ENCODE data around the gene PMEPA1. TPM values are rescaled to one million over a fixed set of nuclear protein-coding genes. Genes with fewer than 3 reads are reported as not detected.

Gene PMEPA1
- total and polyA plus RNA-seq, 10 of the 15 experiments (the other 5 are each of a cell fraction or from before 2014, with no cell fraction given), result 0.02 to 0.10 (median 0.04) TPM; not detected in 3

GRCh38 chr20:57617079-57617795 lies 92.6 kb downstream of the PMEPA1 start:
- Histone ChIP-seq H3K27ac (ENCODE audit: control insufficient read depth, insufficient read depth) (no peak overlapping the region), H3K9ac (ENCODE audit: control insufficient read depth, insufficient read depth, low read length) (no peak overlapping the region), H3K4me1 (ENCODE audit: control insufficient read depth, insufficient read depth, low read length) (peaks cover 42% of the 10 kb centered on the region), H3K9me3 (replicated peaks; ENCODE audit: control insufficient read depth, insufficient read depth, low read length) (no peaks in the 10 kb centered on the region), H3K79me2 (ENCODE audit: control insufficient read depth, insufficient read depth, low read length) (no peaks in the 10 kb centered on the region), H4K20me1 (ENCODE audit: control insufficient read depth, insufficient read depth) (no peaks in the 10 kb centered on the region), H3K36me3 (ENCODE audit: control insufficient read depth in 2 of 2, insufficient read depth in 2 of 2, low read length in 1 of 2) (no peaks in the 10 kb centered on the region; a peak in 1 of 4 replicates), H3K4me2 (ENCODE audit: control insufficient read depth, insufficient read depth) (no peak overlapping the region), H3K4me3 (no peak overlapping the region), H2AFZ (ENCODE audit: control insufficient read depth, low read depth, low read length) (no peak overlapping the region), H3K27me3 (replicated peaks in 1 of 2; ENCODE audit: control insufficient read depth in 2 of 2, insufficient read depth in 2 of 2, low read length in 1 of 2) (peaks cover 0 to 2% of the 10 kb centered on the region in 2 experiments; a peak in 1 of 4 replicates)
- in situ Hi-C loops (cut with MboI) (loop anchor here (10.0 kb wide), 2 partner anchors 778 to 838 kb away; no protein-coding TSS in a partner anchor), intact Hi-C loops (cut with micrococcal nuclease; ENCODE audit: unreplicated experiment) (loop anchor here (5.0 kb wide), 1 partner anchor 220 kb away; no protein-coding TSS in a partner anchor)
- 95% methylated on average over 6 of the region's 6 CpGs for WGBS (ENCODE audit: insufficient coverage, insufficient replicate concordance, low lambda C conversion rate, missing lambda C conversion rate)
- POLR2A ChIA-PET, result interaction anchor here (0.6 to 2.0 kb wide), 2 partner anchors 11 to 800 kb away, joined by 4 read pairs; no protein-coding TSS in a partner anchor
- RAD21 ChIA-PET (ENCODE audit: unreplicated experiment), result interaction anchor here (0.9 to 1.3 kb wide), 3 partner anchors 11 to 21 kb away, joined by 3 to 5 read pairs (median 3); no protein-coding TSS in a partner anchor
- ATAC-seq, result no peak
- no peak for FAIRE-seq
- CTCF ChIA-PET, result interaction anchor here (0.6 to 5.9 kb wide), 7 partner anchors 11 to 1290 kb away, joined by 3 to 32 read pairs (median 3); no protein-coding TSS in a partner anchor
- DNase-seq (ENCODE audit: low read depth, low spot score), result no peak
- SMC1A ChIA-PET (ENCODE audit: uncharacterized antibody, unreplicated experiment), result interaction anchor here (0.7 to 1.3 kb wide), 5 partner anchors 11 to 508 kb away, joined by 3 read pairs; no protein-coding TSS in a partner anchor
- no peak for TF ChIP-seq CBFB (IDR thresholded peaks at IDR 0.05; ENCODE audit: low read depth)
- no peak for TF ChIP-seq IKZF2 (IDR thresholded peaks at IDR 0.05)
- TF ChIP-seq ZNF24 (IDR thresholded peaks at IDR 0.05), result peak; percentile 82
- no TSS peak for BruUV-seq (replicated peaks)

- Histone ChIP-seq H3K4me2 (ENCODE audit: control insufficient read depth, insufficient read depth) (no peak overlapping the region), H3K27me3 (replicated peaks in 1 of 2; ENCODE audit: control insufficient read depth in 2 of 2, insufficient read depth in 2 of 2, low read length in 1 of 2) (peaks cover 0 to 2% of the 10 kb centered on the region in 2 experiments; a peak in 1 of 4 replicates), H2AFZ (ENCODE audit: control insufficient read depth, low read depth, low read length) (no peak overlapping the region), H3K4me3 (no peak overlapping the region), H4K20me1 (ENCODE audit: control insufficient read depth, insufficient read depth) (no peaks in the 10 kb centered on the region), H3K9ac (ENCODE audit: control insufficient read depth, insufficient read depth, low read length) (no peak overlapping the region), H3K79me2 (ENCODE audit: control insufficient read depth, insufficient read depth, low read length) (no peaks in the 10 kb centered on the region), H3K9me3 (replicated peaks; ENCODE audit: control insufficient read depth, insufficient read depth, low read length) (no peaks in the 10 kb centered on the region), H3K27ac (ENCODE audit: control insufficient read depth, insufficient read depth) (no peak overlapping the region), H3K4me1 (ENCODE audit: control insufficient read depth, insufficient read depth, low read length) (peaks cover 37% of the 10 kb centered on the region), H3K36me3 (ENCODE audit: control insufficient read depth in 2 of 2, insufficient read depth in 2 of 2, low read length in 1 of 2) (no peaks in the 10 kb centered on the region; a peak in 1 of 4 replicates)
- intact Hi-C loops (cut with micrococcal nuclease; ENCODE audit: unreplicated experiment), result loop anchor here (5.0 kb wide), 1 partner anchor 219 kb away; no protein-coding TSS in a partner anchor
- 74% methylated on average over 19 of the region's 20 CpGs for WGBS (ENCODE audit: insufficient coverage, insufficient replicate concordance, low lambda C conversion rate, missing lambda C conversion rate)
- FAIRE-seq, result no peak
- RAD21 ChIA-PET (ENCODE audit: unreplicated experiment), result interaction anchor here (1.3 kb wide), 1 partner anchor 20 kb away, joined by 3 read pairs; no protein-coding TSS in a partner anchor
- SMC1A ChIA-PET (ENCODE audit: uncharacterized antibody, unreplicated experiment), result interaction anchor here (1.2 kb wide), 1 partner anchor 11 kb away, joined by 4 read pairs; no protein-coding TSS in a partner anchor
- CTCF ChIA-PET, result no interaction called here
- no peak for DNase-seq (ENCODE audit: low read depth, low spot score)
- ATAC-seq, result no peak
- POLR2A ChIA-PET, result interaction anchor here (2.0 kb wide), 1 partner anchor 10 kb away, joined by 4 read pairs; no protein-coding TSS in a partner anchor
- BruUV-seq (replicated peaks), result no TSS peak
- in situ Hi-C loops (cut with MboI), result loop anchor here (10.0 kb wide), 2 partner anchors 778 to 838 kb away; no protein-coding TSS in a partner anchor
- no peak for TF ChIP-seq ZNF24 (IDR thresholded peaks at IDR 0.05)
- no peak for TF ChIP-seq KDM1A (IDR thresholded peaks at IDR 0.05; ENCODE audit: borderline replicate concordance)
- no peak for TF ChIP-seq MEF2A (IDR thresholded peaks at IDR 0.05; ENCODE audit: insufficient read depth, low read depth, low read length)
- TF ChIP-seq CREB1 (IDR thresholded peaks at IDR 0.05; ENCODE audit: low read depth), result no peak
- TF ChIP-seq EGR1 (IDR thresholded peaks at IDR 0.05; ENCODE audit: borderline replicate concordance in 1 of 2, low read depth in 2 of 2, low read length in 2 of 2), result no peak
- no peak for TF ChIP-seq CREM (IDR thresholded peaks at IDR 0.05; ENCODE audit: low read depth)
- TF ChIP-seq NR2F1 (conservative IDR thresholded peaks at IDR 0.05), result no peak
- TF ChIP-seq NBN (IDR thresholded peaks at IDR 0.05), result no peak
- TF ChIP-seq BCL3 (IDR thresholded peaks at IDR 0.05; ENCODE audit: borderline replicate concordance, insufficient read depth, low read depth, low read length, poor library complexity, severe bottlenecking), result no peak
- no peak for TF ChIP-seq PKNOX1 (IDR thresholded peaks at IDR 0.05)
Observed at GRCh38 chr20:57616143-57616951, 93.5 kb downstream of the PMEPA1 start.
